ENCODE measurements around the gene ZNF462.

Gene ZNF462

DNA sequence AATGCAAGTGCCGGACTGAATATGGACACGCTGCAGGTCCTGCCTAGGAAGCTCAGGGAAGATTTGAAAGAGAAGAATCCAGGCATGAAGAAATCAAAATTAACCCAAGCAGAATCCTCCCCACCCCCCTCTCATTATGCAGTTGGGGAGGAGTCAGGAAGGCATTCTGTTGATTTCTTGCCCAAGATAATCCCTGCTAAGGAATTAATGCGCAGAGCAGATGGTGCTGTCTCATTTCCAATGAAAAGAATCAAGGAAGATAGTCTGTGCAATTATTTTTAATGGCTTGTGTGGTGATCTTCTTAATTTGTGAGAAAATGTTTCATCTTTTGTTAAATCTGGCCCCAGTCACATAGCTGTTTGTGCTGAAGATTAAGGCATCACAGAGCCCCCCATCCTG is 145.0 kb downstream of the ZNF462 start:
- DNase-seq (no peak), ATAC-seq (no peak)
- H3K27ac Mint-ChIP-seq, result no peak overlapping the region
- H3K4me3 Mint-ChIP-seq, result no peak overlapping the region
- H3K4me1 Mint-ChIP-seq, result no peaks in the 10 kb centered on the region
- H3K27me3 Mint-ChIP-seq, result no peaks in the 10 kb centered on the region
- H3K9me3 Mint-ChIP-seq, result peaks cover 6 to 8% of the 10 kb centered on the region in 2 donors

DNA sequence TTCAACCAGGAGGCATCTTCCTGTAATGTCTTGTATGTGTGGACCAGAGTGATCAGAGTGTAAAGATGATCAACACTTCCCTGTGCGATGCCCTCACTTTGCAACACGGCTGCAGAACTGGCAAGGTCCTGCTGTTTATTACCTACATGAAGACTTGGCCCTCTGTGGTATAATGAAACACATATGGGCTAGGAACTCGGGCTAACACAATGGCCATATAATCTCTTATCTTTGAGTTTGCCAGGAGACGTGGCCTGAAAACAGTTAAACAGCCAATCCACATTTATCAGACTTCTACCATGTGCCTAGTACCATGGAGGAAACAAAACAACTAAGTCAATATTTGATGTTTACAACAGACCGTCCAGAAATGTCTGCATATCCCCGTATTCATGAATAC is 145.5 kb downstream of the ZNF462 start:
- Mint-ChIP-seq H3K9me3 (peaks cover 6 to 8% of the 10 kb centered on the region in 2 donors), H3K27me3 (no peaks in the 10 kb centered on the region), H3K4me3 (no peak overlapping the region), H3K4me1 (no peaks in the 10 kb centered on the region), H3K27ac (no peak overlapping the region)
- ATAC-seq (no peak), DNase-seq (no peak)

DNA sequence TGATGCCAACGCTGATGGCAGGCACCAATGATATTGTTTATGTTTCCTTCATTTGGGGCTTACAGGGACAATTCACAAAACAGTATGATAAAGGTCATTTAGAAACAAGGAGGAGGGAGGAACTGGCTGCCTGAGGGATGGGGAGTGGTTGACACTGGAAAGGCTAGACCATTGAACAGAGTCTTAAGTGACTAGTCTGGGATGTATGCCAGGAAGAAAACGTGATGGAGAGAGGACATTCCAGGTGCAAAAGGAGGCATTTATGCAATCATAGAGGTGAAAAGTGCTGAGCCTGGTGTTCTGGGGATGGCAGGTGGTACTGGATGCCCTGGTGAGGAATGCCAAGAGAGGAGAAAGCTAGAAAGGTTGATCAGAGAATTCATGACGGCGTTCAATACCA is 153.4 kb downstream of the ZNF462 start:
- DNase-seq (no peak), ATAC-seq (no peak)
- no peak overlapping the region for H3K27ac Mint-ChIP-seq
- no peak overlapping the region for H3K4me3 Mint-ChIP-seq
- no peaks in the 10 kb centered on the region for H3K4me1 Mint-ChIP-seq
- no peaks in the 10 kb centered on the region for H3K27me3 Mint-ChIP-seq
- H3K9me3 Mint-ChIP-seq, result peaks cover 6 to 24% of the 10 kb centered on the region in 2 donors

DNA sequence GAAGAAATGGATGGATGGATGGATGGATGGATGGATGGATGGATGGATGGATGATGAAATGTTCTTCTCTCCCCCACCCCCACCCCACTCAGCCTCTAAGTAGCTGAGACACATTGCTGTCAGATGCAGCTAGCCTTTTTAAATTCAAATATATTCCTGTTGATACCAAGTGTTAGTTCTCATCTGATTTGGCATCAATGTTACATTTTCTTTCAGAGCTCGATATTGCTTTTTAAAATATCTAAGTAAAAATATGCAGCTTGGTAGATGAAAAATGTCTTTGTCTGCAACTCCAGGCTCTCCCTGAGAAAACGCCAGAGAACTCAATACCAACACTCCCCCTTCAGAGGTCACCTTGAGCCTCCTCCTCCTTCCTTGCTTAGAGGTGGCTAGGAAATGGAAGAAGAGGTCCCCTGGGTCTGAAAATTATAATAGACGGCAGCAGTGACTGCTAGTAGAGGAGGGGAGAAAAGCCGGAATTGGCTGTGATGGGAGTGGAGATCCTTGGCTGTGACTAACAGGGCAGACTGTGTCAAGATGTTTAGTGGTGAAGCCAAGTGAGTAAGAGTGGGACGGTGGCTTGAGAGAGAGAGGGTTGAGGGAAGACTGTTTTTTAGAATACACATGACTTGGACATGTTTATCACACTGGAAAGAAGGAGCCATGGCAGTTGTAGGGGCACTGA is 156.0 kb downstream of the ZNF462 start:
- Mint-ChIP-seq H3K9me3 (peaks cover 0 to 16% of the 10 kb centered on the region in 2 donors), H3K27ac (no peak overlapping the region), H3K4me1 (peaks cover 2% of the 10 kb centered on the region), H3K27me3 (no peaks in the 10 kb centered on the region), H3K4me3 (no peak overlapping the region)
- ATAC-seq (no peak), DNase-seq (no peak)

GRCh38 chr9:107020040-107020530 is 157.1 kb downstream of the ZNF462 start:
- H3K27ac Mint-ChIP-seq, result no peak overlapping the region
- ATAC-seq, result no peak
- no peak for DNase-seq
- no peak overlapping the region for H3K4me3 Mint-ChIP-seq
- H3K27me3 Mint-ChIP-seq, result no peaks in the 10 kb centered on the region
- H3K4me1 Mint-ChIP-seq, result peaks cover 13% of the 10 kb centered on the region
- H3K9me3 Mint-ChIP-seq, result peaks cover 0 to 16% of the 10 kb centered on the region in 2 donors

GRCh38 chr9:107024193-107024592 is 161.2 kb downstream of the ZNF462 start:
- Mint-ChIP-seq H3K4me1 (peaks cover 13% of the 10 kb centered on the region), H3K27ac (no peak overlapping the region), H3K4me3 (no peak overlapping the region), H3K9me3 (no peaks in the 10 kb centered on the region), H3K27me3 (no peaks in the 10 kb centered on the region)
- DNase-seq, result no peak
- peak; percentile 75 for ATAC-seq

GRCh38 chr9:107025260-107026035 is 162.5 kb downstream of the ZNF462 start:
- no peaks in the 10 kb centered on the region for H3K27me3 Mint-ChIP-seq
- DNase-seq, result no peak
- no peak overlapping the region for H3K4me3 Mint-ChIP-seq
- no peaks in the 10 kb centered on the region for H3K9me3 Mint-ChIP-seq
- no peak for ATAC-seq
- no peak overlapping the region for H3K27ac Mint-ChIP-seq
- H3K4me1 Mint-ChIP-seq, result peaks cover 13% of the 10 kb centered on the region

DNA sequence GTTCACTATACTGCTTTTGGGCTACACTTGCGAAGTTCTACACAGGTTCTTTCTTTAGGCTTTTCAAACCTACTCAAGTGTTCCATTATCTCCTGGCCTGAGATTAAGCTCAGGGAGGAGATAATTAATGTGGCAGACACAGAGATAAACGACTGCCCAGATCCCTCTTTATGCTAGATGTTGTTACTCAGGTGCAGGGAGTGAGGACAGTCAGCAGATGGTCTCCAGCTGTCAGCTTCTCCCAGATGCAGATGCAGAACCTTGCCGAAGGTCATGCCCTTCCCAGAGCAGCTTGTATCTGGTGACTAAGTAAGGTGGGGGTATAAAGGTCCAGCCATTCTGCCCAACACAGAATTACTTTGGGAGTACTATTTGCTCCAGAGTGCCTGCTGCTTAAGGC is 166.2 kb downstream of the ZNF462 start:
- H3K4me1 Mint-ChIP-seq, result peaks cover 10% of the 10 kb centered on the region
- H3K27me3 Mint-ChIP-seq, result peaks cover 7% of the 10 kb centered on the region
- DNase-seq, result no peak
- H3K9me3 Mint-ChIP-seq, result peaks cover 0 to 8% of the 10 kb centered on the region in 2 donors
- H3K27ac Mint-ChIP-seq, result no peak overlapping the region
- ATAC-seq, result no peak
- H3K4me3 Mint-ChIP-seq, result no peak overlapping the region

DNA sequence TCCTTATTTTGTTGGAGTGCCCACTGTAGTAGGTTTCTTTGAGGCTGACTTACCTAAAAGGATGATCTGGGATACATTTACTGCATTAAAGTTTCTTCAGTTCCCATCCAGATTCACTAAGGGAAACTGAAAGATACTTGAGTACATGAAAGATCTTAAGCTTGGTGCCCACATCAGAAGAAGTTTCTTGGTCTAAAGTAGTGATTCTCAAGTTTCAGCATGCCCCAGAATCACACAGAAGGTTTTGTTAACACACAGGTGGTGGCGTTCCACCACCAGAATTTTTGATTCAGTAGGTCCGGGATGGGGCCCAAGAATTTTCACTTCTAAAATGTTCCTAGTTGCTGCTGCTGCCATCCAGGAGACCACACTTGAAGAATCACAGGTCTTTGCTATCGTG is 171.0 kb downstream of the ZNF462 start:
- Mint-ChIP-seq H3K27me3 (peaks cover 15% of the 10 kb centered on the region), H3K9me3 (peaks cover 0 to 8% of the 10 kb centered on the region in 2 donors), H3K4me3 (no peak overlapping the region), H3K4me1 (peaks cover 8% of the 10 kb centered on the region), H3K27ac (no peak overlapping the region)
- DNase-seq, result no peak
- ATAC-seq, result no peak

DNA sequence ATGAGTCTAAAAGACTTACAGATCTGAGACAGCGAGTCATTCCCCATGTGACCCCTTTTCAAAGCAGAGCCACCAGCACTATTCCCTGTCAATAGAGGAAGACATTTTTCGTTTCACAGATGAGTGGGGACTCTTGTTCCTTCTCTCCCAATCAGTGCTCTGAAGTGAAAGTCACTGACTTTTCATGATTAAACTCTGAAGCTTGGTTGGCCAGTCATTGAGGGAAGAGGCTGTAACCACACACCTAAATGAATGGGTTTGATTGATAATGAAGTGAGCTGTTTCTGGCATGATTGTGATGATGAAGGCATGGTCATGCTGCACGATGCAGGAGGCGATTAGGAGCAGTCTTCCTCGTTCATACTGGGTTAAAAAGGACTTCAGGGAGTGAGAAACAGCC is 171.9 kb downstream of the ZNF462 start:
- no peak for DNase-seq
- Mint-ChIP-seq H3K27ac (no peak overlapping the region), H3K4me3 (no peak overlapping the region), H3K9me3 (peaks cover 0 to 8% of the 10 kb centered on the region in 2 donors), H3K4me1 (peaks cover 8% of the 10 kb centered on the region), H3K27me3 (peaks cover 15% of the 10 kb centered on the region)
- no peak for ATAC-seq

DNA sequence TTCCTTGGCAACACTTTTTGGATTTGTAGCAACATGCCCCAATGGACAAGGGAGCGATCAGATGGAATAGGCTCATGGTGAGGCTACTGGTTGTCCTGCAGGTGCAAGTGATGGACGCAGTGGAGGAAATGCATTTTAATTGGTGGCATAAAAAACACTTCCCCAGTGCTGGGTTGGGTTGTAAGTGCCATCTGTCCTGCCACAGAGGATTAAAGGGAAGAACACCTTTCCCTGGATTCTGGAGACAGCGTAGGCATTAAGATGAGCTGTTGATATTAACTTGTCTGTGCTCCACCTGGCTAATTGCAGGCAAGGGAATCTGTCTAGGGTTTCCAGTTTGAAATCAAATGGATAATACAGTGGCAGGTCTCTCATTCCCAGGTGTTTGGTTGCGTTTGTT is 173.4 kb downstream of the ZNF462 start:
- no peak for ATAC-seq
- no peak for DNase-seq
- H3K9me3 Mint-ChIP-seq, result peaks cover 0 to 8% of the 10 kb centered on the region in 2 donors
- H3K27ac Mint-ChIP-seq, result no peak overlapping the region
- H3K4me3 Mint-ChIP-seq, result no peak overlapping the region
- H3K4me1 Mint-ChIP-seq, result peaks cover 8% of the 10 kb centered on the region
- H3K27me3 Mint-ChIP-seq, result peaks cover 15% of the 10 kb centered on the region

- Mint-ChIP-seq H3K27ac (no peak overlapping the region), H3K4me1 (peaks cover 4% of the 10 kb centered on the region), H3K4me3 (no peak overlapping the region), H3K27me3 (peaks cover 5% of the 10 kb centered on the region), H3K9me3 (no peaks in the 10 kb centered on the region)
- DNase-seq, result no peak
- ATAC-seq, result no peak
Measured at GRCh38 chr9:107039542-107039941, 176.6 kb downstream of the ZNF462 start.

GRCh38 chr9:107042606-107043005 is 179.6 kb downstream of the ZNF462 start:
- no peak for ATAC-seq

GRCh38 chr9:107043886-107044285 is 180.9 kb downstream of the ZNF462 start:
- Mint-ChIP-seq H3K4me3 (no peak overlapping the region), H3K27ac (no peak overlapping the region), H3K9me3 (no peaks in the 10 kb centered on the region), H3K4me1 (no peaks in the 10 kb centered on the region), H3K27me3 (no peaks in the 10 kb centered on the region)
- DNase-seq, result no peak
- no peak for ATAC-seq

More at GRCh38 chr9:107042606-107043005, 179.6 kb downstream of the ZNF462 start:
- H3K4me1 Mint-ChIP-seq, result no peaks in the 10 kb centered on the region
- no peak for DNase-seq
- no peak overlapping the region for H3K4me3 Mint-ChIP-seq
- H3K27ac Mint-ChIP-seq, result no peak overlapping the region
- no peaks in the 10 kb centered on the region for H3K9me3 Mint-ChIP-seq
- no peaks in the 10 kb centered on the region for H3K27me3 Mint-ChIP-seq

DNA sequence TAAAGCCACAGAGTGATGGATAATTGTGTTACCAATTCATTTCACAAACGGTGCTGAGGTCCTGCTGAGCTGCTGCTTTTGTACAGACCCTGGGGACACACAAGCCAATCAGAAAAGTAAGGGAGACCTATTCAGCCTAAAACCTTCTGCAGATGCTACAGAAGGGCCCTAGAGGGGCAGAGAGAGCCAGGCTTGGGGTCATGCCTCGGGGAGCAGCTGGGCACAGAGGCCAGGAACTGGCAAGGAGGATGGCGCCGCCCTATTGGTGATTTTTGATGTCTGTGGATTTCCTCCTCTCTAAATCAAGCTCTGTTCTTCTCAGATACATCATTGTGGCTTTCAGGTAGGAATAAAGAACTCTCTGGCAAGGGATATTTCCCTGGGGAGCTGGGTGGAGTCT is 181.9 kb downstream of the ZNF462 start:
- Mint-ChIP-seq H3K4me1 (no peaks in the 10 kb centered on the region), H3K4me3 (no peak overlapping the region), H3K27ac (no peak overlapping the region), H3K27me3 (no peaks in the 10 kb centered on the region), H3K9me3 (no peaks in the 10 kb centered on the region)
- ATAC-seq (no peak), DNase-seq (no peak)

DNA sequence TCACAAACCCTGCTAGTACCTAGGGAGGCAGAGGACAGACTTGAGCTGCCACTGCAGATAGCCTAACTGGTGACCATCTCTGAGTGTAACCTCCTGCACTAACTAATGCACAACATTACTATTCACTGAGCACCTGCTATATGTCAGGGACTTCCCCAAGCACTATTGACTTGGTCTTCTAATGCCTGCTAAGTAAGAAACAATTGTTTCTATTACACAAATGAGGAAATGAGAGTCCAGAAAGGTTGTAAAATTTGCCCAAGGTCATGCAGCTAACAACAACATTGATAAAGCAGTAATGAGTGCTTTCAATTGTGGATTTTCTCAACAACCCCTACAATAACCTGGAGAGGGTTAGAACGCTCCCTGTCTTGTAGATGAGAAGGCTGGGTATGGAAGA is 183.7 kb downstream of the ZNF462 start:
- Mint-ChIP-seq H3K27me3 (no peaks in the 10 kb centered on the region), H3K9me3 (no peaks in the 10 kb centered on the region), H3K4me1 (no peaks in the 10 kb centered on the region), H3K4me3 (no peak overlapping the region), H3K27ac (no peak overlapping the region)
- ATAC-seq (no peak), DNase-seq (no peak)
